Dermis microvascular lymphatic vessel endothelial cell (primary cell): Measurements from ENCODE around the gene INTS14. TPM values are rescaled to one million over a fixed set of nuclear protein-coding genes. Genes with fewer than 3 reads are reported as not detected.
A peak's percentile ranks its signal among the peaks of the same experiment; 100 is the strongest.

Experiments used
- DNase-seq, 2 donors: peaks; one replicate each; pipeline versions ENCODE4 v3.0.0 to v3.0.0-alpha.2; 2010; ENCODE audit warnings: low read depth in 2 of 2
- total RNA-seq: library from RNA; depleted of rRNA; stranded (reverse); fragments of >200 nt; gene quantifications from 2 replicates; pipeline ENCODE4 v1.2.1, GENCODE V29; 2014

The INTS14 gene
- total RNA-seq, 1 donor from 2014 or later, result 29.8 TPM

- DNase-seq, result no peak
Measured at GRCh38 chr15:65532738-65533051, 78.2 kb downstream of the INTS14 start.

GRCh38 chr15:65530318-65531111 is 80.4 kb downstream of the INTS14 start, which contains the start of gene HACD3:
Gene HACD3, plus strand, starts transcription at chr15:65530463. Its CDS starts 169 bp downstream, at chr15:65530632.
- peak; percentile 40 to 83 for DNase-seq

- DNase-seq, result no peak
Measured at GRCh38 chr15:65529762-65530317, 81.1 kb downstream of the INTS14 start.

Other genes starting within 250 kb of the INTS14 start
- gene IGDCC3, start 233.1 kb downstream of the INTS14 start, total RNA-seq, result 0.13 TPM in 1 of 2 replicates, not detected in the other
- gene IGDCC4, start 188.2 kb downstream of the INTS14 start, total RNA-seq, result 0.13 TPM in 2 replicates
- gene DPP8, start 93.4 kb downstream of the INTS14 start, total RNA-seq, result 47.0 and 55.3 TPM in 2 replicates
- gene HACD3, start 80.7 kb downstream of the INTS14 start, total RNA-seq, result 84.3 and 108 TPM in 2 replicates
- gene SLC24A1, start 10.8 kb upstream of the INTS14 start, total RNA-seq, result 21.5 and 24.3 TPM in 2 replicates
- gene DENND4A, start 181.2 kb upstream of the INTS14 start, total RNA-seq, result 18.6 and 24.0 TPM in 2 replicates